Peyer's patch (tissue), 4 donors: ENCODE results near the gene CYP1B1.

Source experiments
- CTCF ChIP-seq, 6 experiments: fragments of 450-650 bp in 4 of 6; fragments of 200-600 bp in 2 of 6; sonication (generic) in 1 of 6; IDR thresholded peaks; one replicate each; pipeline ENCODE4 v1.5.1; 2017 to 2019; ENCODE audit warnings: antibody characterized with exemption in 6 of 6, mild to moderate bottlenecking in 3 of 6, moderate library complexity in 1 of 6
- POLR2A ChIP-seq, 2 donors: fragments of 450-650 bp; IDR thresholded peaks; one replicate each; pipeline ENCODE4 v1.5.1; 2017; ENCODE audit warnings: antibody characterized with exemption in 2 of 2, mild to moderate bottlenecking in 2 of 2, moderate library complexity in 2 of 2

- TF ChIP-seq POLR2A (IDR thresholded peaks at IDR 0.05) (no peak), CTCF (IDR thresholded peaks at IDR 0.05) (no peak)
Measured at GRCh38 chr2:38068234-38068633, 7.7 kb downstream of the CYP1B1 start.
